Epithelial cell of proximal tubule (primary cell): ENCODE measurements around the gene CDKN1A. TPM values are rescaled to one million over a fixed set of nuclear protein-coding genes. Genes with fewer than 3 reads are reported as not detected.

ENCODE experiments used
- DNase-seq: peaks from one replicate; pipeline ENCODE4 v3.0.0-alpha.2; 2011; ENCODE audit warnings: low read depth
- H3K4me3 ChIP-seq: 2 replicates; pipeline ENCODE4 v1.5.1; 2011; ENCODE audit warnings: low read depth, mild to moderate bottlenecking, low read length
- total RNA-seq: library from RNA; depleted of rRNA; stranded (reverse); fragments of >200 nt; gene quantifications from 2 replicates; pipeline ENCODE4 v1.2.3, GENCODE V29; 2015
- TF ChIP-seq, protein P1 (sequence below): conservative IDR thresholded peaks from 2 replicates; pipeline ENCODE4 v1.5.1; 2012; ENCODE audit warnings: low read depth, mild to moderate bottlenecking, low read length

CDKN1A gene
- total RNA-seq, 1 donor from 2014 or later: 427 TPM

GRCh38 chr6:36670271-36670670 lies 8.2 kb upstream of the CDKN1A start:
- DNase-seq: no peak
- TF ChIP-seq, protein P1, sequence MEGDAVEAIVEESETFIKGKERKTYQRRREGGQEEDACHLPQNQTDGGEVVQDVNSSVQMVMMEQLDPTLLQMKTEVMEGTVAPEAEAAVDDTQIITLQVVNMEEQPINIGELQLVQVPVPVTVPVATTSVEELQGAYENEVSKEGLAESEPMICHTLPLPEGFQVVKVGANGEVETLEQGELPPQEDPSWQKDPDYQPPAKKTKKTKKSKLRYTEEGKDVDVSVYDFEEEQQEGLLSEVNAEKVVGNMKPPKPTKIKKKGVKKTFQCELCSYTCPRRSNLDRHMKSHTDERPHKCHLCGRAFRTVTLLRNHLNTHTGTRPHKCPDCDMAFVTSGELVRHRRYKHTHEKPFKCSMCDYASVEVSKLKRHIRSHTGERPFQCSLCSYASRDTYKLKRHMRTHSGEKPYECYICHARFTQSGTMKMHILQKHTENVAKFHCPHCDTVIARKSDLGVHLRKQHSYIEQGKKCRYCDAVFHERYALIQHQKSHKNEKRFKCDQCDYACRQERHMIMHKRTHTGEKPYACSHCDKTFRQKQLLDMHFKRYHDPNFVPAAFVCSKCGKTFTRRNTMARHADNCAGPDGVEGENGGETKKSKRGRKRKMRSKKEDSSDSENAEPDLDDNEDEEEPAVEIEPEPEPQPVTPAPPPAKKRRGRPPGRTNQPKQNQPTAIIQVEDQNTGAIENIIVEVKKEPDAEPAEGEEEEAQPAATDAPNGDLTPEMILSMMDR: no peak
- no peak overlapping the region for H3K4me3 ChIP-seq

- no peak for DNase-seq
- TF ChIP-seq, protein P1: no peak
- H3K4me3 ChIP-seq: no peak overlapping the region
Observed at GRCh38 chr6:36671687-36672375, 6.7 kb upstream of the CDKN1A start.

GRCh38 chr6:36673882-36674281 lies 4.6 kb upstream of the CDKN1A start:
- TF ChIP-seq, protein P1: no peak
- no peak for DNase-seq

GRCh38 chr6:36674942-36675341 lies 3.6 kb upstream of the CDKN1A start:
- no peak for DNase-seq
- TF ChIP-seq, protein P1: no peak
- no peak overlapping the region for H3K4me3 ChIP-seq

More at GRCh38 chr6:36673882-36674281, 4.6 kb upstream of the CDKN1A start:
- H3K4me3 ChIP-seq: no peak overlapping the region

GRCh38 chr6:36676141-36677058 lies 2.1 kb upstream of the CDKN1A start:
- peak overlapping the region; percentile 18 for H3K4me3 ChIP-seq
- TF ChIP-seq, protein P1: no peak

DNA sequence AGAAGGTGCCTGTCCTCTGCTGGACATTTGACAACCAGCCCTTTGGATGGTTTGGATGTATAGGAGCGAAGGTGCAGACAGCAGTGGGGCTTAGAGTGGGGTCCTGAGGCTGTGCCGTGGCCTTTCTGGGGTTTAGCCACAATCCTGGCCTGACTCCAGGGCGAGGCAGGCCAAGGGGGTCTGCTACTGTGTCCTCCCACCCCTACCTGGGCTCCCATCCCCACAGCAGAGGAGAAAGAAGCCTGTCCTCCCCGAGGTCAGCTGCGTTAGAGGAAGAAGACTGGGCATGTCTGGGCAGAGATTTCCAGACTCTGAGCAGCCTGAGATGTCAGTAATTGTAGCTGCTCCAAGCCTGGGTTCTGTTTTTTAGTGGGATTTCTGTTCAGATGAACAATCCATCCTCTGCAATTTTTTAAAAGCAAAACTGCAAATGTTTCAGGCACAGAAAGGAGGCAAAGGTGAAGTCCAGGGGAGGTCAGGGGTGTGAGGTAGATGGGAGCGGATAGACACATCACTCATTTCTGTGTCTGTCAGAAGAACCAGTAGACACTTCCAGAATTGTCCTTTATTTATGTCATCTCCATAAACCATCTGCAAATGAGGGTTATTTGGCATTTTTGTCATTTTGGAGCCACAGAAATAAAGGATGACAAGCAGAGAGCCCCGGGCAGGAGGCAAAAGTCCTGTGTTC lies 1.3 kb upstream of the CDKN1A start:
- DNase-seq: no peak
- TF ChIP-seq, protein P1: no peak
- peak overlapping the region; percentile 99 for H3K4me3 ChIP-seq

More at GRCh38 chr6:36676141-36677058, 2.1 kb upstream of the CDKN1A start:
- DNase-seq: no peak
